ENCODE data around the gene IL3.

The IL3 gene

GRCh38 chr5:132095077-132095410 is 34.6 kb downstream of the IL3 start:
- H3K27me3 ChIP-seq (ENCODE audit: insufficient read depth, low read length, poor library complexity, severe bottlenecking): no peaks in the 10 kb centered on the region
- TF ChIP-seq, protein P1, sequence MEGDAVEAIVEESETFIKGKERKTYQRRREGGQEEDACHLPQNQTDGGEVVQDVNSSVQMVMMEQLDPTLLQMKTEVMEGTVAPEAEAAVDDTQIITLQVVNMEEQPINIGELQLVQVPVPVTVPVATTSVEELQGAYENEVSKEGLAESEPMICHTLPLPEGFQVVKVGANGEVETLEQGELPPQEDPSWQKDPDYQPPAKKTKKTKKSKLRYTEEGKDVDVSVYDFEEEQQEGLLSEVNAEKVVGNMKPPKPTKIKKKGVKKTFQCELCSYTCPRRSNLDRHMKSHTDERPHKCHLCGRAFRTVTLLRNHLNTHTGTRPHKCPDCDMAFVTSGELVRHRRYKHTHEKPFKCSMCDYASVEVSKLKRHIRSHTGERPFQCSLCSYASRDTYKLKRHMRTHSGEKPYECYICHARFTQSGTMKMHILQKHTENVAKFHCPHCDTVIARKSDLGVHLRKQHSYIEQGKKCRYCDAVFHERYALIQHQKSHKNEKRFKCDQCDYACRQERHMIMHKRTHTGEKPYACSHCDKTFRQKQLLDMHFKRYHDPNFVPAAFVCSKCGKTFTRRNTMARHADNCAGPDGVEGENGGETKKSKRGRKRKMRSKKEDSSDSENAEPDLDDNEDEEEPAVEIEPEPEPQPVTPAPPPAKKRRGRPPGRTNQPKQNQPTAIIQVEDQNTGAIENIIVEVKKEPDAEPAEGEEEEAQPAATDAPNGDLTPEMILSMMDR (conservative IDR thresholded peaks at IDR 0.05; ENCODE audit: low read length): no peak
- no peak for TF ChIP-seq EZH2phosphoT487 (IDR thresholded peaks at IDR 0.05; ENCODE audit: borderline replicate concordance)
- H3K36me3 ChIP-seq (ENCODE audit: insufficient read depth, low read length): no peaks in the 10 kb centered on the region
- H2AFZ ChIP-seq (ENCODE audit: low read length): no peak overlapping the region
- H3K9me2 ChIP-seq (replicated peaks; ENCODE audit: low read depth, low read length): no peaks in the 10 kb centered on the region
- H3K4me2 ChIP-seq (ENCODE audit: low read depth, low read length, poor library complexity, severe bottlenecking): peak overlapping the region; percentile 68
- H3F3A ChIP-seq (ENCODE audit: low read depth): no peaks in the 10 kb centered on the region
- peak overlapping the region; percentile 20 for H3K9ac ChIP-seq (ENCODE audit: low read depth, low read length, poor library complexity, severe bottlenecking)
- peak overlapping the region; percentile 34 for H3K4me3 ChIP-seq (ENCODE audit: low read length, poor library complexity, severe bottlenecking)
- H3K4me1 ChIP-seq (ENCODE audit: insufficient read depth, low read length, poor library complexity, severe bottlenecking): peaks cover 52% of the 10 kb centered on the region
- no peaks in the 10 kb centered on the region for H3K79me2 ChIP-seq (ENCODE audit: insufficient read depth, low read length)
- H4K20me1 ChIP-seq (ENCODE audit: insufficient read depth, low read length, poor library complexity, severe bottlenecking): no peaks in the 10 kb centered on the region
- no peaks in the 10 kb centered on the region for H3K9me3 ChIP-seq (ENCODE audit: insufficient read depth, low read depth, low read length)

GRCh38 chr5:132095424-132095972 is 35.0 kb downstream of the IL3 start:
- H3K79me2 ChIP-seq (ENCODE audit: insufficient read depth, low read length): no peaks in the 10 kb centered on the region
- no peaks in the 10 kb centered on the region for H3K9me3 ChIP-seq (ENCODE audit: insufficient read depth, low read depth, low read length)
- TF ChIP-seq, protein P1 (conservative IDR thresholded peaks at IDR 0.05; ENCODE audit: low read length): 0 out of 2 replicates have a peak, but pooled peaks have one; percentile 9
- TF ChIP-seq EZH2phosphoT487 (IDR thresholded peaks at IDR 0.05; ENCODE audit: borderline replicate concordance): no peak
- no peak overlapping the region for H2AFZ ChIP-seq (ENCODE audit: low read length)
- H3K4me3 ChIP-seq (ENCODE audit: low read length, poor library complexity, severe bottlenecking): peak overlapping the region; percentile 34
- H3K36me3 ChIP-seq (ENCODE audit: insufficient read depth, low read length): no peaks in the 10 kb centered on the region
- H3K9ac ChIP-seq (ENCODE audit: low read depth, low read length, poor library complexity, severe bottlenecking): peak overlapping the region; percentile 20
- H3K4me1 ChIP-seq (ENCODE audit: insufficient read depth, low read length, poor library complexity, severe bottlenecking): peaks cover 52% of the 10 kb centered on the region
- H3K4me2 ChIP-seq (ENCODE audit: low read depth, low read length, poor library complexity, severe bottlenecking): peak overlapping the region; percentile 68
- no peaks in the 10 kb centered on the region for H3K27me3 ChIP-seq (ENCODE audit: insufficient read depth, low read length, poor library complexity, severe bottlenecking)
- no peaks in the 10 kb centered on the region for H3K9me2 ChIP-seq (replicated peaks; ENCODE audit: low read depth, low read length)
- no peaks in the 10 kb centered on the region for H3F3A ChIP-seq (ENCODE audit: low read depth)
- no peaks in the 10 kb centered on the region for H4K20me1 ChIP-seq (ENCODE audit: insufficient read depth, low read length, poor library complexity, severe bottlenecking)

GRCh38 chr5:132096904-132097303 is 36.4 kb downstream of the IL3 start:
- Histone ChIP-seq H3K9ac (ENCODE audit: low read depth, low read length, poor library complexity, severe bottlenecking) (no peak overlapping the region), H3K79me2 (ENCODE audit: insufficient read depth, low read length) (no peaks in the 10 kb centered on the region), H3K9me2 (replicated peaks; ENCODE audit: low read depth, low read length) (no peaks in the 10 kb centered on the region), H3K4me2 (ENCODE audit: low read depth, low read length, poor library complexity, severe bottlenecking) (no peak overlapping the region), H4K20me1 (ENCODE audit: insufficient read depth, low read length, poor library complexity, severe bottlenecking) (no peaks in the 10 kb centered on the region), H3K4me1 (ENCODE audit: insufficient read depth, low read length, poor library complexity, severe bottlenecking) (peaks cover 62% of the 10 kb centered on the region), H3K36me3 (ENCODE audit: insufficient read depth, low read length) (no peaks in the 10 kb centered on the region), H3F3A (ENCODE audit: low read depth) (no peaks in the 10 kb centered on the region), H3K27me3 (ENCODE audit: insufficient read depth, low read length, poor library complexity, severe bottlenecking) (no peaks in the 10 kb centered on the region), H3K9me3 (ENCODE audit: insufficient read depth, low read depth, low read length) (no peaks in the 10 kb centered on the region), H2AFZ (ENCODE audit: low read length) (no peak overlapping the region), H3K4me3 (ENCODE audit: low read length, poor library complexity, severe bottlenecking) (no peak overlapping the region)
- TF ChIP-seq EZH2phosphoT487 (IDR thresholded peaks at IDR 0.05; ENCODE audit: borderline replicate concordance): no peak
- TF ChIP-seq, protein P1 (conservative IDR thresholded peaks at IDR 0.05; ENCODE audit: low read length): no peak

Measured in Loucy (cell line).